ENCODE data around the gene CYP46A1.

The CYP46A1 gene

GRCh38 chr14:99749763-99750715 lies 65.9 kb downstream of the CYP46A1 start:
- TF ChIP-seq TAF1 (IDR thresholded peaks at IDR 0.05; ENCODE audit: borderline replicate concordance, insufficient read depth, low read length) (no peak), SIN3A (IDR thresholded peaks at IDR 0.05; ENCODE audit: borderline replicate concordance, insufficient read depth, low read length) (no peak), POLR2AphosphoS5 (IDR thresholded peaks at IDR 0.05; ENCODE audit: low read depth, low read length) (no peak), FOXP2 (optimal IDR thresholded peaks at IDR 0.05; ENCODE audit: borderline replicate concordance, extremely low read depth, extremely low read length, insufficient read depth) (no peak)
- TF ChIP-seq, protein P1, sequence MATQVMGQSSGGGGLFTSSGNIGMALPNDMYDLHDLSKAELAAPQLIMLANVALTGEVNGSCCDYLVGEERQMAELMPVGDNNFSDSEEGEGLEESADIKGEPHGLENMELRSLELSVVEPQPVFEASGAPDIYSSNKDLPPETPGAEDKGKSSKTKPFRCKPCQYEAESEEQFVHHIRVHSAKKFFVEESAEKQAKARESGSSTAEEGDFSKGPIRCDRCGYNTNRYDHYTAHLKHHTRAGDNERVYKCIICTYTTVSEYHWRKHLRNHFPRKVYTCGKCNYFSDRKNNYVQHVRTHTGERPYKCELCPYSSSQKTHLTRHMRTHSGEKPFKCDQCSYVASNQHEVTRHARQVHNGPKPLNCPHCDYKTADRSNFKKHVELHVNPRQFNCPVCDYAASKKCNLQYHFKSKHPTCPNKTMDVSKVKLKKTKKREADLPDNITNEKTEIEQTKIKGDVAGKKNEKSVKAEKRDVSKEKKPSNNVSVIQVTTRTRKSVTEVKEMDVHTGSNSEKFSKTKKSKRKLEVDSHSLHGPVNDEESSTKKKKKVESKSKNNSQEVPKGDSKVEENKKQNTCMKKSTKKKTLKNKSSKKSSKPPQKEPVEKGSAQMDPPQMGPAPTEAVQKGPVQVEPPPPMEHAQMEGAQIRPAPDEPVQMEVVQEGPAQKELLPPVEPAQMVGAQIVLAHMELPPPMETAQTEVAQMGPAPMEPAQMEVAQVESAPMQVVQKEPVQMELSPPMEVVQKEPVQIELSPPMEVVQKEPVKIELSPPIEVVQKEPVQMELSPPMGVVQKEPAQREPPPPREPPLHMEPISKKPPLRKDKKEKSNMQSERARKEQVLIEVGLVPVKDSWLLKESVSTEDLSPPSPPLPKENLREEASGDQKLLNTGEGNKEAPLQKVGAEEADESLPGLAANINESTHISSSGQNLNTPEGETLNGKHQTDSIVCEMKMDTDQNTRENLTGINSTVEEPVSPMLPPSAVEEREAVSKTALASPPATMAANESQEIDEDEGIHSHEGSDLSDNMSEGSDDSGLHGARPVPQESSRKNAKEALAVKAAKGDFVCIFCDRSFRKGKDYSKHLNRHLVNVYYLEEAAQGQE (IDR thresholded peaks at IDR 0.05; ENCODE audit: insufficient read depth in 1 of 2, low read depth in 2 of 2, low read length in 2 of 2) = no peak

- no peak for TF ChIP-seq TAF1 (IDR thresholded peaks at IDR 0.05; ENCODE audit: borderline replicate concordance, insufficient read depth, low read length)
- no peak for TF ChIP-seq FOXP2 (optimal IDR thresholded peaks at IDR 0.05; ENCODE audit: borderline replicate concordance, extremely low read depth, extremely low read length, insufficient read depth)
- TF ChIP-seq POLR2AphosphoS5 (IDR thresholded peaks at IDR 0.05; ENCODE audit: low read depth, low read length) = no peak
- TF ChIP-seq, protein P1 (IDR thresholded peaks at IDR 0.05; ENCODE audit: insufficient read depth in 1 of 2, low read depth in 2 of 2, low read length in 2 of 2) = no peak
- no peak for TF ChIP-seq SIN3A (IDR thresholded peaks at IDR 0.05; ENCODE audit: borderline replicate concordance, insufficient read depth, low read length)
Measured at GRCh38 chr14:99750746-99751450, 66.8 kb downstream of the CYP46A1 start.

DNA sequence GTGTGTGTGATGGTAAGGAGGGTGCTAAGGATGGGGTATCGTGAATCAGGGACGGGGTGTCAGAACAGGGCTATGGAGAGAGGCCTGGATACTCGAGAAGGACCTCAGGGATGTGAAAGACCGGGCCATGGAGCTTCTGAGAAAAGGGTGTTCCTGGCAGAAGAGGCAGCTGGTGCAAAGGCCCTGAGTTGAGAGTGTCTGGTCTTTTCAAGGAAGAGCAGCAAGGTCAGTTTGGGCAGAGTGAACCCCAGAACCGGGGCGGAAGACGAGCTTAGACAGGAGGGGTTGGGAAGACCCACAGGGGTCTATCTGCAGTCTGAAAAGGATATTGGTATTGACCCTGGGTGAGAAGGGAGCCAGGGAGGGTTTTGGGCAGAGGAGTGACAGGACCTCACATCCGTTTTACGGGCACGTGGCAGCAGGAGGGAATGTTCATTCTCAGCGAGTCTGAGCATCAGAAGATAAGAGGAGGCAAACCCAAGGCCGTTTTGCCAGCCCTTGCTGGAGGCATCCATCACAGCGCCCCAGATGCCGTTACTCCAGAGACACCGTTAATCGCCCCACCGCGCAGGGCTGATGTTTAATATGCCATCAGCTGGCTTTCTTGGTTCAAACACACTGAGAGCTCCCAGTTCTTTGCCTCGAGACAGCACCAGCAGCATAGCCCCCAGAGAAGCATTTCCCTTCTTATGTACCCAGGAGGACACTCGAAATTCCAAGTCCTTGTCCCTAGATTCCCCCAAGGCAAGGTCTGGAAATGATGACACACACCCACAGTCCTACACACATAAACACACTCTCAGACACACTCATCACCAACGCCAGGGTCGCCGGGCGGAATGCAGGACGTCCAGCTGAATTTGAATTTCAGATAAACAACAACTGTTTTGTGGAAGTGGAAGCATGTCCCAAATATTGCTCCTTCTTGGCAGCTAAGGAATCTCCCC lies 67.7 kb downstream of the CYP46A1 start:
- no peak for TF ChIP-seq FOXP2 (optimal IDR thresholded peaks at IDR 0.05; ENCODE audit: borderline replicate concordance, extremely low read depth, extremely low read length, insufficient read depth)
- TF ChIP-seq, protein P1 (IDR thresholded peaks at IDR 0.05; ENCODE audit: insufficient read depth in 1 of 2, low read depth in 2 of 2, low read length in 2 of 2) = no peak
- no peak for TF ChIP-seq SIN3A (IDR thresholded peaks at IDR 0.05; ENCODE audit: borderline replicate concordance, insufficient read depth, low read length)
- TF ChIP-seq POLR2AphosphoS5 (IDR thresholded peaks at IDR 0.05; ENCODE audit: low read depth, low read length) = no peak
- TF ChIP-seq TAF1 (IDR thresholded peaks at IDR 0.05; ENCODE audit: borderline replicate concordance, insufficient read depth, low read length) = no peak

- TF ChIP-seq TAF1 (IDR thresholded peaks at IDR 0.05; ENCODE audit: borderline replicate concordance, insufficient read depth, low read length) (no peak), SIN3A (IDR thresholded peaks at IDR 0.05; ENCODE audit: borderline replicate concordance, insufficient read depth, low read length) (no peak), POLR2AphosphoS5 (IDR thresholded peaks at IDR 0.05; ENCODE audit: low read depth, low read length) (no peak), FOXP2 (optimal IDR thresholded peaks at IDR 0.05; ENCODE audit: borderline replicate concordance, extremely low read depth, extremely low read length, insufficient read depth) (no peak)
- TF ChIP-seq, protein P1 (IDR thresholded peaks at IDR 0.05; ENCODE audit: insufficient read depth in 1 of 2, low read depth in 2 of 2, low read length in 2 of 2) = no peak
Measured at GRCh38 chr14:99752486-99753121, 68.5 kb downstream of the CYP46A1 start.
